ENCODE data around the gene WDR5B. TPM values are rescaled to one million over a fixed set of nuclear protein-coding genes. Genes with fewer than 3 reads are reported as not detected.

The WDR5B gene
- total RNA-seq, 1 experiment from 2014 or later: 3.4 TPM

GRCh38 chr3:122406198-122406597, 9.7 kb downstream of the WDR5B start:
- ATAC-seq: no peak
- Histone ChIP-seq H3K9me3 (ENCODE audit: control insufficient read depth in 1 of 2, insufficient read depth in 1 of 2, low read depth in 1 of 2, low read length in 2 of 2) (no peaks in the 10 kb centered on the region), H3K9me2 (ENCODE audit: insufficient read depth) (no peaks in the 10 kb centered on the region), H3K4me1 (ENCODE audit: control insufficient read depth in 1 of 2, insufficient read depth in 2 of 2, low read length in 2 of 2) (no peaks in the 10 kb centered on the region), H3K4me2 (ENCODE audit: low read length) (no peak overlapping the region), H3K4me3 (replicated peaks in 1 of 2; ENCODE audit: low read depth in 1 of 2, low read length in 2 of 2) (no peak overlapping the region), H3K36me3 (ENCODE audit: control insufficient read depth in 1 of 2, insufficient read depth in 2 of 2, low read length in 2 of 2) (peaks cover 28 to 42% of the 10 kb centered on the region in 2 experiments), H3K9ac (ENCODE audit: low read length) (no peak overlapping the region), H3K27me3 (ENCODE audit: insufficient read depth, low read length) (no peaks in the 10 kb centered on the region), H4K20me1 (ENCODE audit: insufficient read depth) (no peaks in the 10 kb centered on the region; the same call in 1 of the 2 replicates), H3K27ac (ENCODE audit: low read depth, low read length) (no peak overlapping the region), H3K79me2 (ENCODE audit: insufficient read depth, low read length) (peaks cover 1% of the 10 kb centered on the region; the same call in 1 of the 2 replicates), H2AFZ (ENCODE audit: low read depth, low read length, poor library complexity, severe bottlenecking) (no peak overlapping the region)
- intact Hi-C loops (cut with micrococcal nuclease): no loop called here
- ChIA-PET POLR2A (no interaction called here), RAD21 (ENCODE audit: low non-redundant PET in 1 of 2, low total read pairs in 2 of 2, uncharacterized antibody in 2 of 2, unreplicated experiment in 2 of 2) (no interaction called here), CTCF (interaction anchor here (1.1 kb wide), 1 partner anchor 22 kb away, joined by 3 read pairs; the partner anchor contains the start of gene FAM162A)
- TF ChIP-seq FOSL1 (IDR thresholded peaks at IDR 0.05; ENCODE audit: low read depth) (no peak), EZH2phosphoT487 (IDR thresholded peaks at IDR 0.05; ENCODE audit: borderline replicate concordance) (no peak), ELF1 (IDR thresholded peaks at IDR 0.05; ENCODE audit: borderline replicate concordance, low read depth) (no peak)
- no peak for DNase-seq (ENCODE audit: low read depth, low spot score)
- BruUV-seq (replicated peaks): no TSS peak

DNA sequence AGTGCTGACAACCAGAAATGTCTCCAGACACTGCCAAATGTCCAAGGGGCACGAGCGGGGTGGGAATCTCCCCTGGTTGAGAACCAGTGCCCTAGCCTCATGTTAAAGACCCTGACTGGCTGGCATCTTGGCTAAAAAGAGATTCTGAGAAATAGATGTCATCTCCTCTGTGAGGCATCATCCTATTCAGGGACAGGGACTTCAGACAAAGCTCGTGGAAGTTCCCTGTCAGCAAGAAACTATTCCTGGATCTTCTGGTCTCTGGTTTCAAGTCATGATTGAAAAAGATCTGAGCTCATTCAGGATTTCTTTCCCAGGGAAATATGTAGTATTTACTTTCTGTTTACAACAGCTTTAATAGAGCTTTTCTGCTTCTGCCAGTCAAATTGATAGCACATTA, 10.8 kb downstream of the WDR5B start:
- H3K36me3 ChIP-seq (ENCODE audit: control insufficient read depth in 1 of 2, insufficient read depth in 2 of 2, low read length in 2 of 2): peaks cover 18 to 42% of the 10 kb centered on the region in 2 experiments
- H3K4me3 ChIP-seq (replicated peaks in 1 of 2; ENCODE audit: low read depth in 1 of 2, low read length in 2 of 2): no peak overlapping the region
- ChIA-PET POLR2A (no interaction called here), RAD21 (ENCODE audit: low non-redundant PET in 1 of 2, low total read pairs in 2 of 2, uncharacterized antibody in 2 of 2, unreplicated experiment in 2 of 2) (no interaction called here), CTCF (interaction anchor here (1.1 kb wide), 1 partner anchor 21 kb away, joined by 3 read pairs; the partner anchor contains the start of gene FAM162A)
- H4K20me1 ChIP-seq (ENCODE audit: insufficient read depth): no peaks in the 10 kb centered on the region; the same call in 1 of the 2 replicates
- H3K79me2 ChIP-seq (ENCODE audit: insufficient read depth, low read length): peaks cover 7% of the 10 kb centered on the region; the same call in 1 of the 2 replicates
- H3K9ac ChIP-seq (ENCODE audit: low read length): no peak overlapping the region
- intact Hi-C loops (cut with micrococcal nuclease): no loop called here
- no peak overlapping the region for H3K27ac ChIP-seq (ENCODE audit: low read depth, low read length)
- no TSS peak for BruUV-seq (replicated peaks)
- ATAC-seq (no peak), DNase-seq (ENCODE audit: low read depth, low spot score) (no peak)
- H2AFZ ChIP-seq (ENCODE audit: low read depth, low read length, poor library complexity, severe bottlenecking): no peak overlapping the region
- H3K4me2 ChIP-seq (ENCODE audit: low read length): no peak overlapping the region
- no peaks in the 10 kb centered on the region for H3K27me3 ChIP-seq (ENCODE audit: insufficient read depth, low read length)
- H3K4me1 ChIP-seq (ENCODE audit: control insufficient read depth in 1 of 2, insufficient read depth in 2 of 2, low read length in 2 of 2): no peaks in the 10 kb centered on the region
- H3K9me3 ChIP-seq (ENCODE audit: control insufficient read depth in 1 of 2, insufficient read depth in 1 of 2, low read depth in 1 of 2, low read length in 2 of 2): no peaks in the 10 kb centered on the region
- H3K9me2 ChIP-seq (ENCODE audit: insufficient read depth): no peaks in the 10 kb centered on the region
- TF ChIP-seq POLR2A (IDR thresholded peaks at IDR 0.05; ENCODE audit: borderline replicate concordance, extremely low read depth, insufficient read depth, insufficient read length) (no peak), EGR1 (IDR thresholded peaks at IDR 0.05; ENCODE audit: low read depth) (no peak), RAD21 (IDR thresholded peaks at IDR 0.05; ENCODE audit: low read depth) (no peak), POLR2AphosphoS5 (IDR thresholded peaks at IDR 0.05; ENCODE audit: low read depth, low read length) (no peak), YY1 (IDR thresholded peaks at IDR 0.05; ENCODE audit: extremely low read depth, insufficient replicate concordance, low read depth, low read length) (no peak), SIN3A (IDR thresholded peaks at IDR 0.05; ENCODE audit: low read depth) (no peak), EZH2phosphoT487 (IDR thresholded peaks at IDR 0.05; ENCODE audit: borderline replicate concordance) (no peak), ELF1 (IDR thresholded peaks at IDR 0.05; ENCODE audit: borderline replicate concordance, low read depth) (no peak), JUND (IDR thresholded peaks at IDR 0.05) (no peak), SRF (IDR thresholded peaks at IDR 0.05; ENCODE audit: low read depth) (no peak), ZFX (IDR thresholded peaks at IDR 0.05) (no peak), CBX3 (IDR thresholded peaks at IDR 0.05; ENCODE audit: low read depth) (no peak), TCF7L2 (IDR thresholded peaks at IDR 0.05; ENCODE audit: borderline replicate concordance, extremely low read depth, insufficient read depth, insufficient read length) (no peak), ZNF274 (IDR thresholded peaks at IDR 0.05; ENCODE audit: low read depth, low read length) (no peak)
- TF ChIP-seq, protein P1, sequence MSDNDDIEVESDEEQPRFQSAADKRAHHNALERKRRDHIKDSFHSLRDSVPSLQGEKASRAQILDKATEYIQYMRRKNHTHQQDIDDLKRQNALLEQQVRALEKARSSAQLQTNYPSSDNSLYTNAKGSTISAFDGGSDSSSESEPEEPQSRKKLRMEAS (IDR thresholded peaks at IDR 0.05): no peak
- TF ChIP-seq, protein P2, sequence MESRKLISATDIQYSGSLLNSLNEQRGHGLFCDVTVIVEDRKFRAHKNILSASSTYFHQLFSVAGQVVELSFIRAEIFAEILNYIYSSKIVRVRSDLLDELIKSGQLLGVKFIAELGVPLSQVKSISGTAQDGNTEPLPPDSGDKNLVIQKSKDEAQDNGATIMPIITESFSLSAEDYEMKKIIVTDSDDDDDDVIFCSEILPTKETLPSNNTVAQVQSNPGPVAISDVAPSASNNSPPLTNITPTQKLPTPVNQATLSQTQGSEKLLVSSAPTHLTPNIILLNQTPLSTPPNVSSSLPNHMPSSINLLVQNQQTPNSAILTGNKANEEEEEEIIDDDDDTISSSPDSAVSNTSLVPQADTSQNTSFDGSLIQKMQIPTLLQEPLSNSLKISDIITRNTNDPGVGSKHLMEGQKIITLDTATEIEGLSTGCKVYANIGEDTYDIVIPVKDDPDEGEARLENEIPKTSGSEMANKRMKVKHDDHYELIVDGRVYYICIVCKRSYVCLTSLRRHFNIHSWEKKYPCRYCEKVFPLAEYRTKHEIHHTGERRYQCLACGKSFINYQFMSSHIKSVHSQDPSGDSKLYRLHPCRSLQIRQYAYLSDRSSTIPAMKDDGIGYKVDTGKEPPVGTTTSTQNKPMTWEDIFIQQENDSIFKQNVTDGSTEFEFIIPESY (IDR thresholded peaks at IDR 0.05; ENCODE audit: extremely low read depth, insufficient replicate concordance, low read length): no peak
